ENCODE results near the gene PPP1R10.

PPP1R10 gene

GRCh38 chr6:30643656-30644055, 26.6 kb upstream of the PPP1R10 start:
- DNase-seq (ENCODE audit: low spot score) = no peak
- in situ Hi-C loops (cut with MboI; ENCODE audit: low pct_unique_long_range_greater_than_20kb, low sequenced_read_pairs, unreplicated experiment) = no loop called here
- TF ChIP-seq CTCF (IDR thresholded peaks at IDR 0.05; ENCODE audit: extremely low read depth, insufficient read depth, missing control alignments) = no peak

- no peak for DNase-seq (ENCODE audit: low spot score)
- in situ Hi-C loops (cut with MboI; ENCODE audit: low pct_unique_long_range_greater_than_20kb, low sequenced_read_pairs, unreplicated experiment) = no loop called here
- no peak for TF ChIP-seq CTCF (IDR thresholded peaks at IDR 0.05; ENCODE audit: extremely low read depth, insufficient read depth, missing control alignments)
Observed at GRCh38 chr6:30641048-30641447, 24.0 kb upstream of the PPP1R10 start.

- in situ Hi-C loops (cut with MboI; ENCODE audit: low pct_unique_long_range_greater_than_20kb, low sequenced_read_pairs, unreplicated experiment) = no loop called here
- no peak for DNase-seq (ENCODE audit: low spot score)
- TF ChIP-seq CTCF (IDR thresholded peaks at IDR 0.05; ENCODE audit: extremely low read depth, insufficient read depth, missing control alignments) = no peak
Observed at GRCh38 chr6:30640481-30640880, 23.4 kb upstream of the PPP1R10 start.

GRCh38 chr6:30635834-30636233, 18.8 kb upstream of the PPP1R10 start:
- no peak for DNase-seq (ENCODE audit: low spot score)
- in situ Hi-C loops (cut with MboI; ENCODE audit: low pct_unique_long_range_greater_than_20kb, low sequenced_read_pairs, unreplicated experiment) = no loop called here
- TF ChIP-seq CTCF (IDR thresholded peaks at IDR 0.05; ENCODE audit: extremely low read depth, insufficient read depth, missing control alignments) = no peak

GRCh38 chr6:30626484-30627366, 9.7 kb upstream of the PPP1R10 start, which contains the start of gene ATAT1:
Gene ATAT1 (plus strand): TSS chr6:30626874.
- in situ Hi-C loops (cut with MboI; ENCODE audit: low pct_unique_long_range_greater_than_20kb, low sequenced_read_pairs, unreplicated experiment) = no loop called here
- DNase-seq (ENCODE audit: low spot score) = peak; percentile 88
- TF ChIP-seq CTCF (IDR thresholded peaks at IDR 0.05; ENCODE audit: extremely low read depth, insufficient read depth, missing control alignments) = peak; percentile 35

GRCh38 chr6:30625511-30625910, 8.5 kb upstream of the PPP1R10 start:
- in situ Hi-C loops (cut with MboI; ENCODE audit: low pct_unique_long_range_greater_than_20kb, low sequenced_read_pairs, unreplicated experiment) = no loop called here
- TF ChIP-seq CTCF (IDR thresholded peaks at IDR 0.05; ENCODE audit: extremely low read depth, insufficient read depth, missing control alignments) = no peak
- no peak for DNase-seq (ENCODE audit: low spot score)
